ENCODE measurements around the gene MAT1A. TPM values are rescaled to one million over a fixed set of nuclear protein-coding genes. Genes with fewer than 3 reads are reported as not detected.

Gene MAT1A
- total RNA-seq, 1 experiment from 2014 or later = 3.4 TPM

DNA sequence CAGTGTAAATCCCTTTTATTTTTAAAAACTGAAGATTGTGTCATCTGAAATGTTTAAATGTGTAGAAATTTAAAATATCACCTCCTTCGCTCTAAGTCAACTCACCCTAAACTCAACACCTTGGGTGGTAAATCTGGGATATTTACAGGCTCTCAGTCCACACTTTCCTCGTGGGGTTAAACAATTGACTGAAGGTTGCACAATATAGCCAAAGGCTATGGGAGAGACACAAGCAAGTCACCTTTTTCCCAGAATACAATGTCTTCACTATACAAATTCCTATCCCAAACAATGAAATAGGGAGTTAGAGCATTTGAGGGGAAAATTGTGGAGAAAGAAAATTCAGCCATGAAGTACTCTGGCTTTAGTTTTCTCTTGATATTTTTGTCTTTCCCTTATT, 32.7 kb upstream of the MAT1A start:
- CTCF ChIA-PET = no interaction called here
- Histone ChIP-seq H3K4me1 (no peaks in the 10 kb centered on the region), H3K4me3 (ENCODE audit: low read depth, low read length) (no peak overlapping the region), H3K36me3 (ENCODE audit: control insufficient read depth, insufficient read depth, low read length) (no peaks in the 10 kb centered on the region), H3K9me3 (no peaks in the 10 kb centered on the region), H3K27me3 (replicated peaks; ENCODE audit: control insufficient read depth, insufficient read depth, low read length) (peaks cover 2% of the 10 kb centered on the region)
- Mint-ChIP-seq H3K9me3 (ENCODE audit: unreplicated experiment) (no peaks in the 10 kb centered on the region), H3K27me3 (ENCODE audit: insufficient read depth, unreplicated experiment) (no peaks in the 10 kb centered on the region), H3K27ac (ENCODE audit: unreplicated experiment) (no peak overlapping the region), H3K4me1 (ENCODE audit: low read depth, unreplicated experiment) (no peaks in the 10 kb centered on the region), H3K4me3 (ENCODE audit: unreplicated experiment) (no peak overlapping the region), H3K36me3 (ENCODE audit: insufficient read depth, unreplicated experiment) (no peaks in the 10 kb centered on the region)
- intact Hi-C loops (cut with micrococcal nuclease; ENCODE audit: unreplicated experiment) = no loop called here
- no peak for DNase-seq
- TF ChIP-seq, protein P1, sequence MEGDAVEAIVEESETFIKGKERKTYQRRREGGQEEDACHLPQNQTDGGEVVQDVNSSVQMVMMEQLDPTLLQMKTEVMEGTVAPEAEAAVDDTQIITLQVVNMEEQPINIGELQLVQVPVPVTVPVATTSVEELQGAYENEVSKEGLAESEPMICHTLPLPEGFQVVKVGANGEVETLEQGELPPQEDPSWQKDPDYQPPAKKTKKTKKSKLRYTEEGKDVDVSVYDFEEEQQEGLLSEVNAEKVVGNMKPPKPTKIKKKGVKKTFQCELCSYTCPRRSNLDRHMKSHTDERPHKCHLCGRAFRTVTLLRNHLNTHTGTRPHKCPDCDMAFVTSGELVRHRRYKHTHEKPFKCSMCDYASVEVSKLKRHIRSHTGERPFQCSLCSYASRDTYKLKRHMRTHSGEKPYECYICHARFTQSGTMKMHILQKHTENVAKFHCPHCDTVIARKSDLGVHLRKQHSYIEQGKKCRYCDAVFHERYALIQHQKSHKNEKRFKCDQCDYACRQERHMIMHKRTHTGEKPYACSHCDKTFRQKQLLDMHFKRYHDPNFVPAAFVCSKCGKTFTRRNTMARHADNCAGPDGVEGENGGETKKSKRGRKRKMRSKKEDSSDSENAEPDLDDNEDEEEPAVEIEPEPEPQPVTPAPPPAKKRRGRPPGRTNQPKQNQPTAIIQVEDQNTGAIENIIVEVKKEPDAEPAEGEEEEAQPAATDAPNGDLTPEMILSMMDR (IDR thresholded peaks at IDR 0.05; ENCODE audit: insufficient read depth in 1 of 2, low read depth in 1 of 2, low read length in 1 of 2, severe bottlenecking in 1 of 2, unreplicated experiment in 1 of 2) = no peak
- BruUV-seq (replicated peaks) = no TSS peak
- POLR2A ChIA-PET = no interaction called here

- TF ChIP-seq, protein P1 (IDR thresholded peaks at IDR 0.05; ENCODE audit: insufficient read depth in 1 of 2, low read depth in 1 of 2, low read length in 1 of 2, severe bottlenecking in 1 of 2, unreplicated experiment in 1 of 2) = no peak
- Mint-ChIP-seq H3K36me3 (ENCODE audit: insufficient read depth, unreplicated experiment) (no peaks in the 10 kb centered on the region), H3K4me3 (ENCODE audit: unreplicated experiment) (no peak overlapping the region), H3K9me3 (ENCODE audit: unreplicated experiment) (no peaks in the 10 kb centered on the region), H3K27me3 (ENCODE audit: insufficient read depth, unreplicated experiment) (no peaks in the 10 kb centered on the region), H3K27ac (ENCODE audit: unreplicated experiment) (no peak overlapping the region), H3K4me1 (ENCODE audit: low read depth, unreplicated experiment) (no peaks in the 10 kb centered on the region)
- no peaks in the 10 kb centered on the region for H3K9me3 ChIP-seq
- no peak for DNase-seq
- CTCF ChIA-PET = no interaction called here
- no peaks in the 10 kb centered on the region for H3K4me1 ChIP-seq
- POLR2A ChIA-PET = no interaction called here
- no TSS peak for BruUV-seq (replicated peaks)
- no peaks in the 10 kb centered on the region for H3K27me3 ChIP-seq (replicated peaks; ENCODE audit: control insufficient read depth, insufficient read depth, low read length)
- H3K4me3 ChIP-seq (ENCODE audit: low read depth, low read length) = no peak overlapping the region
- intact Hi-C loops (cut with micrococcal nuclease; ENCODE audit: unreplicated experiment) = no loop called here
- no peaks in the 10 kb centered on the region for H3K36me3 ChIP-seq (ENCODE audit: control insufficient read depth, insufficient read depth, low read length)
Measured at GRCh38 chr10:80321183-80321582, 31.7 kb upstream of the MAT1A start.

- no peaks in the 10 kb centered on the region for H3K4me1 ChIP-seq
- DNase-seq = no peak
- no peak overlapping the region for H3K4me3 ChIP-seq (ENCODE audit: low read depth, low read length)
- Mint-ChIP-seq H3K4me1 (ENCODE audit: low read depth, unreplicated experiment) (no peaks in the 10 kb centered on the region), H3K9me3 (ENCODE audit: unreplicated experiment) (no peaks in the 10 kb centered on the region), H3K4me3 (ENCODE audit: unreplicated experiment) (no peak overlapping the region), H3K36me3 (ENCODE audit: insufficient read depth, unreplicated experiment) (no peaks in the 10 kb centered on the region), H3K27me3 (ENCODE audit: insufficient read depth, unreplicated experiment) (no peaks in the 10 kb centered on the region), H3K27ac (ENCODE audit: unreplicated experiment) (no peak overlapping the region)
- TF ChIP-seq, protein P1 (IDR thresholded peaks at IDR 0.05; ENCODE audit: insufficient read depth in 1 of 2, low read depth in 1 of 2, low read length in 1 of 2, severe bottlenecking in 1 of 2, unreplicated experiment in 1 of 2) = no peak
- POLR2A ChIA-PET = no interaction called here
- H3K36me3 ChIP-seq (ENCODE audit: control insufficient read depth, insufficient read depth, low read length) = no peaks in the 10 kb centered on the region
- intact Hi-C loops (cut with micrococcal nuclease; ENCODE audit: unreplicated experiment) = no loop called here
- H3K27me3 ChIP-seq (replicated peaks; ENCODE audit: control insufficient read depth, insufficient read depth, low read length) = no peaks in the 10 kb centered on the region
- BruUV-seq (replicated peaks) = no TSS peak
- CTCF ChIA-PET = no interaction called here
- H3K9me3 ChIP-seq = no peaks in the 10 kb centered on the region
Measured at GRCh38 chr10:80320377-80320776, 30.9 kb upstream of the MAT1A start.

Measured in Caco-2 (cell line).